RWPE1 (cell line): ENCODE measurements around the gene PDE5A.

Experiments
- CTCF ChIA-PET: fragments of 350-600 bp; sonication (Branson Sonifier 250); formaldehyde crosslinking; extraction: SDS; loops from one replicate; lab custom pipeline; 2021; lab: Yijun Ruan, JAX
- POLR2A ChIA-PET: fragments of 400-600 bp; formaldehyde crosslinking; extraction: SDS; loops from one replicate; lab custom pipeline; 2020; ENCODE audit warnings: antibody characterized with exemption; ENCODE audit not compliant: low non-redundant PET; lab: Yijun Ruan, JAX
- DNase-seq: peaks from one replicate; pipeline ENCODE4 v3.0.0; 2012; ENCODE audit warnings: low spot score
- H3K27ac ChIP-seq: fragments of 450-650 bp; 2 replicates; pipeline ENCODE4 v1.5.1; 2017
- CTCF ChIP-seq: fragments of 450-650 bp; conservative IDR thresholded peaks from 2 replicates; pipeline ENCODE4 v1.5.1; 2017; ENCODE audit warnings: low read depth, mild to moderate bottlenecking

PDE5A gene

DNA sequence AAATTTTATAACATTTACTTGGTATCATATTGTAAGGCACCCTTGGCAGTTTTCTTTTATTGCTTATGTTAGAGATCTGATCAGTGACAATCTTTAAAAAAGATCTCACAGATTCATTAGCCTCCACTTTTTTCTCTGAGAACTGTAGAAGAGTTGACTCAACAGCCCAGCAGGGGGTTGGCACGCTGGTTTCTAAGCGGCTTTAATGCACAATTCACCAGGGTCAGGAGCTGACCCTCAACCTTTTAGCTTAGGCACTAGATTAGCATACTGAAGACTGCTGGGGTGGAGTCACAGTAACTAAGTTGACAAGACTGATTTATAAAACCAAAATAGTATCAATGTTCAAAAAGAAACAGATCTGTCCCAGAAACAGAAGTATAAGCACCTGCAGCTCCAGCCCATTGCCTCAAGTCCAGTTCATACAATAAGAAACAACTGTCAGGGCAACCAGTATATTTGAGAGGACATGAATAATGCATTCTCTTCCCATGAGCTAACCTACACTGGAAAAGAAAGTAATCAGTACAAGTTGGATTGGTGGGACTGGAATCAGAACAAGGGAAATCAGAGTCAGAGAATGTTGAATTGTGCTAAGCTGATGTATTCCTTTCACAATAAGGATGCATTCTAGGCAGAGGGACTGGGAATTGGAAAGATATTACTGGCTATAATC lies 77.6 kb downstream of the PDE5A start:
- POLR2A ChIA-PET = no interaction called here
- TF ChIP-seq CTCF = no peak
- DNase-seq = no peak
- CTCF ChIA-PET = no interaction called here
- no peak overlapping the region for H3K27ac ChIP-seq

DNA sequence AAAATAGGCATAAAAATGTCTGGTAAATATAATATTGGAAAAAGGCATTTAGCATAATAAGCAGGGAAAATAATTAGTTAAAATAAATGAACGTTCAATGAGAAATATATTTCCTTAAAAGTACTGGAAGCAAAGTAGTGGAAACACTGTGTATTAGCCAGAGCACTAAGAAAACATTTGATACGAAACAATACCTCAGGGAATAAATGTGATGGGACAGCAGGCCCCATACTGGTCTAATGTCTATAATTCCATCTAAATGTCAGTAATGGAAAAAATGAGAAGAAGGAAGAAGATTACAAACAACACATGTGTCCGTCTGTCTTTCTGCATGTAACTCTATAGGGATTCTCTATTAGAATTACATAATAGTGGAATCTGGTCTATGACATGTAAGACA lies 79.0 kb downstream of the PDE5A start:
- CTCF ChIA-PET = no interaction called here
- POLR2A ChIA-PET = no interaction called here
- no peak for TF ChIP-seq CTCF
- H3K27ac ChIP-seq = no peak overlapping the region
- no peak for DNase-seq

DNA sequence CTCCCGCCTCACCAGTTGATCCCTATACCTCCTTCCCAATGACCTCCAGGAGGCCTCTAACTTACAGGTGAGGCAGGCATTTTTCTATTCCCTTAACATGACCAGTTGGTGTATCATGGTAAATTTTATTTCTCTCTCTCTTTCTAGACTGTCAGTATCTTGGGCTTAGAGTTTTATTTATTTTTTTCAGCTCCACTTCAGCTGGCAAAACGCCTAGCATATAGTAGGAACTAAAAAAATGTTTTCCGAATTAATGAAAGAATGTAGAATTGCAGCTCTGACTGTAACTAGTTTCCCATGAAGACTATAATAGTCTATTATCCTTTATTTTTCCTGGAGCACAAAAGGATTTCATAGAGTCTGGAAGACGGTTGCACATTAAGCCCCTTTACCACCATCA lies 84.8 kb downstream of the PDE5A start:
- ChIA-PET CTCF (interaction anchor here (0.6 to 0.7 kb wide), 2 partner anchors 191 to 499 kb away, joined by 3 read pairs; no protein-coding TSS in a partner anchor), POLR2A (no interaction called here)
- no peak for TF ChIP-seq CTCF
- no peak overlapping the region for H3K27ac ChIP-seq
- no peak for DNase-seq

- no peak overlapping the region for H3K27ac ChIP-seq
- DNase-seq = no peak
- ChIA-PET POLR2A (no interaction called here), CTCF (interaction anchor here (0.6 kb wide), 1 partner anchor 499 kb away, joined by 3 read pairs; no protein-coding TSS in a partner anchor)
- TF ChIP-seq CTCF = no peak
Observed at GRCh38 chr4:119543187-119543586, 85.4 kb downstream of the PDE5A start.

DNA sequence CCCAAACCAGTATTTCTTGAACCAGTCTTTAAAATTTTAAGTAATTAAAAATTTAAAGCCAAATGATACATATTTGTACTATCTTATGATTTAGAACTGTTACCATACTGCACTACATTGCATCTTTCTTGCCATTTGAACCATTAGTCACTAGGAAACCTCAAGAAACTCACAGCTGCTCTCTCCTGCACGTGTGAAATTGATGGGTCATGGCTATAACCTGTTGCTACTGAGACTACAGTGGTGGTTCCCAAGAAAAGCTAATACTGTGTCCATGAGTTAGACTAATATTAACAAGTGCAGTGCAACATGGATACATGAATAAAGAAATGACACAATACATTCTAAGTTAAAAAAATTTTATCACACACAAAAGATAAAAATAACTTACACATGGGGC lies 88.4 kb downstream of the PDE5A start:
- POLR2A ChIA-PET = no interaction called here
- no peak for DNase-seq
- H3K27ac ChIP-seq = no peak overlapping the region
- TF ChIP-seq CTCF = no peak
- CTCF ChIA-PET = interaction anchor here (0.6 kb wide), 1 partner anchor 11 kb away, joined by 3 read pairs; no protein-coding TSS in a partner anchor

DNA sequence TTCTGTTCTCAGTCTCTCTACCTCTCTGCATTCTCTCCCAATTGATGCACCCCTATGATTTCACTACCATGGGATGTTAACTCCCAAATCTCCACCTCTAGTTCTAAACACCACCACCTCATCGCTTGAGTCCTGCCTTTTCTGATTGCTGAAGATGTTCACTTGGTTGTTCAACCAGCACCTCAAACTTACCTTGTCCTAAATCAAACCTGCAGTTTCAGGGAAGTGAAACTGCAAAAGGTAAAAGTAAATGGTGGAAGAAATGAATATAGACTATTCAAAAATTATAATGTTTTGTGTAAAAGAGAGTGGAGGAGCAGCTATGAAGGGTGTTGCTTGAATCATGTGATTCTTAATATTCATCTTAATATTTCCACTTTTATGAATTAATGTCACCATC lies 91.0 kb downstream of the PDE5A start:
- ChIA-PET CTCF (no interaction called here), POLR2A (no interaction called here)
- H3K27ac ChIP-seq = no peak overlapping the region
- no peak for DNase-seq
- no peak for TF ChIP-seq CTCF
